Mesendoderm (in vitro differentiated cells): ENCODE data around the gene B3GNT9.

ENCODE experiments used
- DNase-seq: peaks from one replicate; pipeline ENCODE4 v3.0.0; 2013
- H2AK5ac ChIP-seq: 2 replicates; pipeline ENCODE4 v1.6.1; 2013; ENCODE audit warnings: low read length, inconsistent platforms
- H2BK120ac ChIP-seq: 2 replicates; pipeline ENCODE4 v1.6.1; 2013; ENCODE audit warnings: low read depth, mild to moderate bottlenecking, low read length, moderate library complexity, mixed read lengths
- H2BK15ac ChIP-seq: replicated peaks from 2 replicates; pipeline ENCODE4 v1.6.1; 2013; ENCODE audit warnings: low read depth, mild to moderate bottlenecking, moderate library complexity
- H2BK5ac ChIP-seq: 2 replicates; pipeline ENCODE4 v1.6.1; 2013; ENCODE audit warnings: low read length, inconsistent platforms
- H3K18ac ChIP-seq: 2 replicates; pipeline ENCODE4 v1.6.1; 2013; ENCODE audit warnings: mild to moderate bottlenecking, low read length, mixed read lengths
- H3K23ac ChIP-seq: one replicate; pipeline ENCODE4 v1.6.1; 2013; ENCODE audit warnings: low read length
- H3K27ac ChIP-seq: 2 replicates; pipeline ENCODE4 v1.5.1; 2013; ENCODE audit warnings: low read depth, mild to moderate bottlenecking, inconsistent platforms, low read length, moderate library complexity
- H3K27me3 ChIP-seq: 2 replicates; pipeline ENCODE4 v1.6.1; 2013; ENCODE audit warnings: low read length, control low read depth, mild to moderate bottlenecking, inconsistent platforms; ENCODE audit not compliant: insufficient read depth, poor library complexity
- H3K36me3 ChIP-seq: 2 replicates; pipeline ENCODE4 v1.6.1; 2013; ENCODE audit warnings: low read length, inconsistent platforms; ENCODE audit not compliant: control insufficient read depth, insufficient read depth
- H3K4ac ChIP-seq: one replicate; pipeline ENCODE4 v1.6.1; 2013; ENCODE audit warnings: low read depth, mild to moderate bottlenecking, low read length, moderate library complexity
- H3K4me1 ChIP-seq: 2 replicates; pipeline ENCODE4 v1.6.1; 2013; ENCODE audit warnings: low read depth, low read length, inconsistent platforms; ENCODE audit not compliant: control insufficient read depth
- H3K4me2 ChIP-seq: 2 replicates; pipeline ENCODE4 v1.6.1; 2013; ENCODE audit warnings: low read length
- H3K4me3 ChIP-seq: 2 replicates; pipeline ENCODE4 v1.5.1; 2013; ENCODE audit warnings: mild to moderate bottlenecking, low read length
- H3K56ac ChIP-seq: one replicate; pipeline ENCODE4 v1.6.1; 2013; ENCODE audit warnings: low read length
- H3K79me1 ChIP-seq: 2 replicates; pipeline ENCODE4 v1.6.1; 2013; ENCODE audit warnings: low read length, inconsistent platforms
- H3K79me2 ChIP-seq: 2 replicates; pipeline ENCODE4 v1.6.1; 2013; ENCODE audit warnings: mild to moderate bottlenecking, low read length; ENCODE audit not compliant: control insufficient read depth, insufficient read depth
- H3K9ac ChIP-seq: 2 replicates; pipeline ENCODE4 v1.6.1; 2013; ENCODE audit warnings: low read length, inconsistent platforms
- H4K5ac ChIP-seq: one replicate; pipeline ENCODE4 v1.6.1; 2013; ENCODE audit warnings: low read length
- H4K8ac ChIP-seq: one replicate; pipeline ENCODE4 v1.6.1; 2013; ENCODE audit warnings: low read depth, mild to moderate bottlenecking, control low read depth, low read length, moderate library complexity
- WGBS: extraction: QIAGEN DNeasy Blood & Tissue Kit; methylation state at CpG from one replicate; pipeline ENCODE4 v1.1.7; 2013; ENCODE audit warnings: low lambda C conversion rate, missing lambda C conversion rate; ENCODE audit not compliant: insufficient coverage; ENCODE audit errors: extremely low coverage; 5-methylcytosine and 5-hydroxymethylcytosine counted together

B3GNT9 gene

GRCh38 chr16:67169011-67169451 lies 18.2 kb upstream of the B3GNT9 start:
- Histone ChIP-seq H3K27ac (no peak overlapping the region), H3K4me3 (no peak overlapping the region)

GRCh38 chr16:67167588-67167987 lies 16.8 kb upstream of the B3GNT9 start:
- Histone ChIP-seq H3K36me3 (no peaks in the 10 kb centered on the region), H3K4me1 (peaks cover 6% of the 10 kb centered on the region), H3K79me2 (no peaks in the 10 kb centered on the region), H4K5ac (no peak overlapping the region), H2AK5ac (no peak overlapping the region), H3K27me3 (peaks cover 60% of the 10 kb centered on the region), H2BK15ac (no peak overlapping the region), H3K4me2 (no peak overlapping the region), H3K56ac (no peak overlapping the region), H3K4ac (no peak overlapping the region), H3K18ac (no peak overlapping the region), H2BK120ac (no peak overlapping the region), H4K8ac (no peak overlapping the region), H3K23ac (no peak overlapping the region), H3K9ac (no peak overlapping the region), H3K4me3 (no peak overlapping the region), H3K27ac (no peak overlapping the region), H2BK5ac (no peak overlapping the region), H3K79me1 (no peaks in the 10 kb centered on the region)
- no peak for DNase-seq
- no CpG with 5 or more reads among the region's 7 CpGs for WGBS

More at GRCh38 chr16:67169011-67169451, 18.2 kb upstream of the B3GNT9 start:
- H2AK5ac ChIP-seq = no peak overlapping the region
- peak; percentile 46 for DNase-seq
- H3K9ac ChIP-seq = peak overlapping the region; percentile 18
- H4K8ac ChIP-seq = no peak overlapping the region
- H3K79me2 ChIP-seq = no peaks in the 10 kb centered on the region
- H2BK120ac ChIP-seq = no peak overlapping the region
- H3K18ac ChIP-seq = no peak overlapping the region
- H3K56ac ChIP-seq = no peak overlapping the region
- no peaks in the 10 kb centered on the region for H3K36me3 ChIP-seq
- peaks cover 51% of the 10 kb centered on the region for H3K27me3 ChIP-seq
- H3K79me1 ChIP-seq = no peaks in the 10 kb centered on the region
- H3K4me2 ChIP-seq = no peak overlapping the region
- no peak overlapping the region for H4K5ac ChIP-seq
- no peak overlapping the region for H2BK5ac ChIP-seq
- no peak overlapping the region for H3K23ac ChIP-seq
- no peak overlapping the region for H2BK15ac ChIP-seq
- no peak overlapping the region for H3K4ac ChIP-seq
- H3K4me1 ChIP-seq = peaks cover 8% of the 10 kb centered on the region
- no CpG with 5 or more reads among the region's 9 CpGs for WGBS

- no CpG with 5 or more reads among the region's 5 CpGs for WGBS
- Histone ChIP-seq H4K8ac (no peak overlapping the region), H2AK5ac (no peak overlapping the region)
These were observed 15.9 kb upstream of the B3GNT9 start for GRCh38 chr16:67166598-67167168.

GRCh38 chr16:67166110-67166547 lies 15.3 kb upstream of the B3GNT9 start:
- Histone ChIP-seq H3K4me2 (no peak overlapping the region), H2AK5ac (no peak overlapping the region), H3K23ac (peak overlapping the region; percentile 80), H3K27me3 (peaks cover 72% of the 10 kb centered on the region), H3K4ac (no peak overlapping the region), H3K18ac (no peak overlapping the region), H3K56ac (no peak overlapping the region), H2BK120ac (no peak overlapping the region), H3K4me3 (no peak overlapping the region), H2BK15ac (no peak overlapping the region), H3K4me1 (peaks cover 4% of the 10 kb centered on the region), H3K27ac (no peak overlapping the region), H2BK5ac (no peak overlapping the region), H3K9ac (no peak overlapping the region), H3K79me1 (no peaks in the 10 kb centered on the region), H4K8ac (no peak overlapping the region), H4K5ac (no peak overlapping the region), H3K36me3 (no peaks in the 10 kb centered on the region), H3K79me2 (no peaks in the 10 kb centered on the region)
- DNase-seq = no peak
- no CpG with 5 or more reads among the region's 18 CpGs for WGBS

More at GRCh38 chr16:67166598-67167168, 15.9 kb upstream of the B3GNT9 start:
- Histone ChIP-seq H3K9ac (no peak overlapping the region), H2BK120ac (no peak overlapping the region), H3K27me3 (peaks cover 68% of the 10 kb centered on the region), H2BK15ac (no peak overlapping the region), H3K79me2 (no peaks in the 10 kb centered on the region), H4K5ac (no peak overlapping the region), H3K27ac (no peak overlapping the region), H3K23ac (no peak overlapping the region), H3K4me3 (no peak overlapping the region), H3K4ac (no peak overlapping the region), H3K79me1 (no peaks in the 10 kb centered on the region), H3K18ac (no peak overlapping the region), H3K4me2 (no peak overlapping the region), H3K4me1 (peaks cover 6% of the 10 kb centered on the region), H2BK5ac (no peak overlapping the region), H3K56ac (no peak overlapping the region), H3K36me3 (no peaks in the 10 kb centered on the region)
- no peak for DNase-seq

GRCh38 chr16:67165121-67166078 lies 14.6 kb upstream of the B3GNT9 start:
- Histone ChIP-seq H3K23ac (peak overlapping the region; percentile 61), H4K5ac (no peak overlapping the region), H3K27me3 (peaks cover 72% of the 10 kb centered on the region), H3K9ac (no peak overlapping the region), H3K4me3 (no peak overlapping the region), H2BK5ac (no peak overlapping the region), H2BK120ac (no peak overlapping the region), H2BK15ac (no peak overlapping the region), H3K79me1 (no peaks in the 10 kb centered on the region), H4K8ac (no peak overlapping the region), H2AK5ac (no peak overlapping the region), H3K36me3 (no peaks in the 10 kb centered on the region), H3K4ac (no peak overlapping the region), H3K27ac (no peak overlapping the region), H3K56ac (peak overlapping the region; percentile 64), H3K18ac (no peak overlapping the region), H3K4me1 (no peaks in the 10 kb centered on the region), H3K79me2 (no peaks in the 10 kb centered on the region), H3K4me2 (peak overlapping the region; percentile 38)
- whole genome bisulfite sequencing = no CpG with 5 or more reads among the region's 85 CpGs
- DNase-seq = peak; percentile 55
